ENCODE results near the gene AOX1.
"Not testable (repeated sequence)": the region's sequence is repeated elsewhere in the genome, so short reads cannot be mapped to it uniquely, and the experiment has no call there.

AOX1 gene

DNA sequence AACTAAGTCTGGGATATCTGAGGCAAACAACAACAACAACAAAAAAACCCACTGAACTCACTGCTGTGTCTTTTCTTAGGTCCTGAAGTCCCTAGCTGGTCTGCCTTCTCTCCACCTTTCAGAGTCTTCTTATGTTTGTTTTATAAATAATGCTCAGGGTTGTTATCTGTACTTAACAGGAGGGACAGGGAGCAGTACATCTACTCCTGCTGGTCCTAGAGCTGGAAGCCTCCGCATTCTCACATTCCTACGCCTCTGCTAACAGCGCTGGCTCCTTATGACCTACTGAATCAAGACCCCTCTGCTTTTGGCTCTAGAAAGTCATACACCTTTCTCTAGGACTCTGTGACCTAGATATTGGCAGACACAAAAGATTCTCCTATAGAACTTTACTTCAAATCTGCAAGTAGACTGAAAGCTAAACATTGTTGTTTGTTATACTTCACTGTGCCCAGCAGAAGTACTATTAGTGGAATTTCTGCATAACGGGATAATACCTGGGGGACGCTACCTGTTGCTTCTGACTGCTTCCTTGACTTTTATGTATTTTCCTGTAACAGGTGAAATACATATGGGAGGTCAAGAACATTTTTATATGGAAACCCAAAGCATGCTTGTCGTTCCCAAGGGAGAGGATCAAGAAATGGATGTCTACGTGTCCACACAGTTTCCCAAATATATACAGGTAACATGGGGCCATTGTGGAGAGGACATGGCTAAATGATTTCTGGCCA, 48.6 kb downstream of the AOX1 start:
- no peak overlapping the region for H3K4me3 Mint-ChIP-seq
- no peak for ATAC-seq
- no peak for DNase-seq
- H3K27ac Mint-ChIP-seq: no peak overlapping the region
- peaks cover 0 to 16% of the 10 kb centered on the region in 2 donors for H3K9me3 Mint-ChIP-seq
- H3K4me1 Mint-ChIP-seq: no peaks in the 10 kb centered on the region
- H3K27me3 Mint-ChIP-seq: peaks cover 24% of the 10 kb centered on the region

- ATAC-seq: no peak
- DNase-seq: no peak
- no peak overlapping the region for H3K27ac Mint-ChIP-seq
- no peak overlapping the region for H3K4me3 Mint-ChIP-seq
- H3K27me3 Mint-ChIP-seq: peaks cover 20% of the 10 kb centered on the region
- H3K4me1 Mint-ChIP-seq: no peaks in the 10 kb centered on the region
- H3K9me3 Mint-ChIP-seq: peaks cover 0 to 16% of the 10 kb centered on the region in 2 donors
These were observed 49.4 kb downstream of the AOX1 start for GRCh38 chr2:200635251-200635650.

DNA sequence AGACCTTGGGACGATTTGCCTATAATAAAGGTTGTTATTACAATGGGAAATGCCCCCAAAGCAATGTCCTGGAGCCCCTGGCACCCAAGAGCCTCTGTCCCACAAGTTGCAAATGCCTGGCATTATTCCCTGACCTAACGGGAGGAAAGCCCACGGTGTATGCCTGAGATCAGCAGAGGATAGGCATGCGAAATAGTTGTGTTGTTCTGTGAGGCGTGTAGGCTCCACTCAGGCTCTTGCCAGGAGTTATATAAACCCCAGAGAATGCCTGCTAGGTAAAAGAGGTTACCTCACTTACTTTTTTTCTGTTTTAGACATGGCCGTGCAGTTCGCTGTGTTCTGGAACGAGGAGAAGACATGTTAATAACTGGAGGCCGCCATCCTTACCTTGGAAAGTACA, 52.1 kb downstream of the AOX1 start:
- no peaks in the 10 kb centered on the region for H3K4me1 Mint-ChIP-seq
- H3K27ac Mint-ChIP-seq: no peak overlapping the region
- peaks cover 20% of the 10 kb centered on the region for H3K27me3 Mint-ChIP-seq
- H3K9me3 Mint-ChIP-seq: peaks cover 0 to 16% of the 10 kb centered on the region in 2 donors
- ATAC-seq (no peak), DNase-seq (no peak)
- H3K4me3 Mint-ChIP-seq: no peak overlapping the region

- H3K9me3 Mint-ChIP-seq: no peaks in the 10 kb centered on the region
- H3K27me3 Mint-ChIP-seq: peaks cover 8% of the 10 kb centered on the region
- H3K27ac Mint-ChIP-seq: no peak overlapping the region
- no peak for ATAC-seq
- H3K4me1 Mint-ChIP-seq: no peaks in the 10 kb centered on the region
- no peak for DNase-seq
- no peak overlapping the region for H3K4me3 Mint-ChIP-seq
These were observed 54.4 kb downstream of the AOX1 start for GRCh38 chr2:200640176-200640575.

- H3K4me3 Mint-ChIP-seq: no peak overlapping the region
These were observed 55.1 kb downstream of the AOX1 start for GRCh38 chr2:200640901-200641300.

DNA sequence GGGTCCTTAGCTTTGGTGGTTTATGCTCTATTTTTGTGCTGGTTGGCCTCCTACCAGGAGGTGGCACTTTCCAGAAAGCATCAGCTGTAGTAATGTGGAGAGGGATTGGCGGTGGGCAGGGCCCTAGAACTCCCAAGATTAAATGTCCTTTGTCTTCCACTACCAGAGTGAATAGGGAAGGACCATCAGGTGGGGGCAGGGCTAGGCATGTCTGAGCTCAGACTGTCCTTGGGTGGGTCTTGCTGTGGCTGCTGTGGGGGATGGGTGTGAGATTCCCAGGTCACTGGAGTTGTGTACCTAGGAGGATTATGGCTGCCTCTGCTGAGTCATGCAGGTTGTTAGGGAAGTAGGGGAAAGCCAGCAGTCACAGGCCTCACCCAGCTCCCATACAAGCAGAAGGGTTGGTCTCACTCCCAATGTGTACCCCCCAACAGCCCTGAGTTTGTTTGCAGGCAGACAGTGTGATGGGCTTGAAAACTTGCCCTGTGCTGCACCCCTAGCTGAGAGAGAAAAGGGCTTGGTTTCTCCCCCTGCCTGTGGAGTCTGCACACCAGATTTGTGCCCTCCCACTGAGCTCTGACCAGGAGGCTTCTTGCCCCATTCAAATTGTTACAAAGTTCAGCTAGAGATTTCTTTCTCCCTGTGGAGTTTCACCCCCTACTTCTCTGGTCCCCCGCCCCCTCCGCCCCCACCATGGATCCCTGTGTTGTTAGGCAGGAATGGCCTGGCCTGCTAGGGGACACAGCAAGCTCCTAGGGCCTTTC, 62.9 kb downstream of the AOX1 start:
- DNase-seq, H3K27ac Mint-ChIP-seq, H3K27me3 Mint-ChIP-seq, H3K4me1 Mint-ChIP-seq, H3K9me3 Mint-ChIP-seq, H3K4me3 Mint-ChIP-seq, ATAC-seq: not testable (repeated sequence)

More at GRCh38 chr2:200640901-200641300, 55.1 kb downstream of the AOX1 start:
- Mint-ChIP-seq H3K9me3 (no peaks in the 10 kb centered on the region), H3K4me1 (no peaks in the 10 kb centered on the region), H3K27ac (no peak overlapping the region), H3K27me3 (peaks cover under 1% of the 10 kb centered on the region)
- ATAC-seq: no peak
- DNase-seq: no peak

- H3K27me3 Mint-ChIP-seq: peaks cover 9% of the 10 kb centered on the region
- H3K4me3 Mint-ChIP-seq: no peak overlapping the region
- DNase-seq: no peak
- no peaks in the 10 kb centered on the region for H3K4me1 Mint-ChIP-seq
- H3K9me3 Mint-ChIP-seq: peaks cover 0 to 4% of the 10 kb centered on the region in 2 donors
- ATAC-seq: no peak
- peak overlapping the region; percentile 29 to 66 for H3K27ac Mint-ChIP-seq
These were observed 63.9 kb downstream of the AOX1 start for GRCh38 chr2:200649724-200650123.

DNA sequence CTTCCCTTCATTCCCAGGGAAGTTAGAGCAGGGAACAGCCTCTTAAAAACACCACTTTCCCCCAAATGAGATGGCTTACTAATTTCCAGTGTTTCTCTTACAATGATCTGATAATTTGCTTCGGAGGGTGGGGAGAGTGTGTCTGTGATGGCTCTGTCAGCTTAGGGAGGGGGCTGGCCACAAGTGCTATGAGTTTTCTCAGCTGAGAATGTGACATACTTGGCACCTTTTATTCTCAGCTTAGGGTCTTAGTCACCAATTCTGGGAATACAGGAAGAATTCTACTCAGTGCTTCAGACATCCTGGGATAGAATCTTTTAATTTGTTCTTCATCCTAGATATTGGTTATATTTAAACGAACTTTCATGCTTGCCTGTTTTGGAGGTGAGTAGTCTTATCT, 64.4 kb downstream of the AOX1 start:
- no peak overlapping the region for H3K4me3 Mint-ChIP-seq
- ATAC-seq (no peak), DNase-seq (no peak)
- H3K27ac Mint-ChIP-seq: peak overlapping the region in 1 of 2 donors; percentile 29
- peaks cover 9% of the 10 kb centered on the region for H3K27me3 Mint-ChIP-seq
- no peaks in the 10 kb centered on the region for H3K4me1 Mint-ChIP-seq
- peaks cover 0 to 4% of the 10 kb centered on the region in 2 donors for H3K9me3 Mint-ChIP-seq

DNA sequence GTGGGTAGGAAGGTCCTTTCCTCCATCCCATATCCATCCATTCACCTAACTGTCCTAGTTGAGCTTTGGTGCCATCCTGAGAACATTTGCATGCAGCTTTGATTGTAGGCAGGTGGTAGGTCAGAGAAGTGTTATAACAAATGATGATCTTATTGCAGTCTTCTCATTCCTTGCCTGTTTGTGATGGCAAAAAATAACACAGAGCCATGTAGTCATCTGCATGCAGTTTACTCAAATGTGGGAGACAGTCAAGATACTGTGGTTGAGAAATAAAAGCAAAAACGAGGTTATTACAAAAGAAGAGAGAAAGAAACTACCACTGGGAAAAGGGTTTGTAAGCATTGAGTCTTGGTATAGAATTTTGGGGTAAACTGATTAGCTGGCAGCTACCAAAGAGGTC, 66.3 kb downstream of the AOX1 start:
- Mint-ChIP-seq H3K27me3 (peaks cover 9% of the 10 kb centered on the region), H3K4me1 (no peaks in the 10 kb centered on the region), H3K4me3 (no peak overlapping the region), H3K27ac (no peak overlapping the region), H3K9me3 (no peaks in the 10 kb centered on the region)
- DNase-seq (no peak), ATAC-seq (no peak)

- Mint-ChIP-seq H3K27me3 (peaks cover 9% of the 10 kb centered on the region), H3K4me3 (no peak overlapping the region), H3K27ac (no peak overlapping the region), H3K9me3 (no peaks in the 10 kb centered on the region), H3K4me1 (no peaks in the 10 kb centered on the region)
- no peak for ATAC-seq
- DNase-seq: no peak
These were observed 67.2 kb downstream of the AOX1 start for GRCh38 chr2:200653021-200653420.

DNA sequence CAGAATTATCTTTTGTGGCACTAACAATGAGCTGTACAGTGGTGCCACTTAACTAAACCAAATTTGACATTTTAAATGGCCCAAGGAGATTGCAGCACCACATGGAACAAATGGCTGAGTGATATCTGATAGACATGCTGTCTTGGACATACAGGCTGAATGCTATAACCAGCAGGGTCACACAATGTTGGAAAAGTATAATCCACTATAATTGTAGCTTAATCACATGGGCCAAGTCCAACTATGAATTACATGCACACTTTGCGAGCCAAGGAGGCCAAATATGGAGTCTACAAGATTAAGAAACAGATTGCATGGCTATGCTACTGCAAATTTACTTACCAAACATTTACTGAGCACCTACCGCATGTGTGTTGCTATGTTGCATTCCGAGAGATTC, 69.0 kb downstream of the AOX1 start:
- DNase-seq (no peak), ATAC-seq (no peak)
- Mint-ChIP-seq H3K4me3 (no peak overlapping the region), H3K4me1 (no peaks in the 10 kb centered on the region), H3K9me3 (no peaks in the 10 kb centered on the region), H3K27me3 (peaks cover 5% of the 10 kb centered on the region), H3K27ac (no peak overlapping the region)

- no peaks in the 10 kb centered on the region for H3K4me1 Mint-ChIP-seq
- ATAC-seq (no peak), DNase-seq (no peak)
- no peak overlapping the region for H3K4me3 Mint-ChIP-seq
- no peaks in the 10 kb centered on the region for H3K9me3 Mint-ChIP-seq
- H3K27ac Mint-ChIP-seq: no peak overlapping the region
- no peaks in the 10 kb centered on the region for H3K27me3 Mint-ChIP-seq
These were observed 70.2 kb downstream of the AOX1 start for GRCh38 chr2:200655918-200656580.

GRCh38 chr2:200658278-200658864, 72.6 kb downstream of the AOX1 start:
- ATAC-seq (no peak), DNase-seq (no peak)
- Mint-ChIP-seq H3K9me3 (no peaks in the 10 kb centered on the region), H3K4me3 (no peak overlapping the region), H3K27ac (no peak overlapping the region), H3K4me1 (peaks cover 4% of the 10 kb centered on the region), H3K27me3 (peaks cover 16% of the 10 kb centered on the region)

DNA sequence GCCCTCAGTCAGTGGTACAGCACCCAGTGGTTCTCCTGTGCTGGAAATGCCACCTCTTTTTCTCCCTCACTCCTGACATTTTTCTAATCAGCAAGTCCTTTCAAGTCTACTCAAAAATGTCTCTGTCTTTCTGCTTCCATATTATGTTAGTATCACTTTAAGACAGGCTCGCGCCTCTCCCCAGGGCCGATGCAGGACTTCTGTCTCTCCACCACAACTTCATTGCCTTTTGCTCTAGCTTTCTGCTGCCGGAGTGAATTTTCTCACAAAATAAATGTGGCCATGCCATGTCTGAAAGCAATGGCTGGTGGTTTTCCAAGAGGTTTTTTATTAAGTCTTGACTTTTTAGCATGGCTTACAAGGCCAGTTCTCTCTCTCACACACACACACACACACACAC, 73.6 kb downstream of the AOX1 start:
- Mint-ChIP-seq H3K27me3 (peaks cover 16% of the 10 kb centered on the region), H3K4me3 (no peak overlapping the region), H3K4me1 (peaks cover 4% of the 10 kb centered on the region), H3K9me3 (no peaks in the 10 kb centered on the region), H3K27ac (no peak overlapping the region)
- ATAC-seq: no peak
- no peak for DNase-seq

DNA sequence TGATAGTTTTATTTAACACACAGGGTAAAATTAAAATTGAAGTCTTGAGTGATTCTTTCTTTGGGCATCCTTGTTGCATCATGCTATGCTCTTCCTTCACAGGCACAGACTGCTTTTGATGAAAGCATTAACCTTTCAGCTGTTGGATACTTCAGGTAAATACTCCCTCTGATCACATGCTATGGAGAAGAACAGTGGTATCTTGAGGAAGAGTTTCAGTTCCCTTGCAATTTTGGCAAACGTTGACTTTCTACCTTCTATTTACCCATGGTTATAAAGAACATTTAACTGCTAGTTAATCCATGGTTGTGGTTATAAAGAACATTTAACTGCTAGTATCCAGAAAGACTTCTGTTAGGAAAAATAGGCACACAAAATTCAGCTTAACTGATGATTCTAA, 75.7 kb downstream of the AOX1 start:
- no peak overlapping the region for H3K27ac Mint-ChIP-seq
- peaks cover 4% of the 10 kb centered on the region for H3K4me1 Mint-ChIP-seq
- no peak overlapping the region for H3K4me3 Mint-ChIP-seq
- no peak for ATAC-seq
- no peaks in the 10 kb centered on the region for H3K9me3 Mint-ChIP-seq
- no peak for DNase-seq
- peaks cover 16% of the 10 kb centered on the region for H3K27me3 Mint-ChIP-seq

- Mint-ChIP-seq H3K27ac (no peak overlapping the region), H3K4me3 (no peak overlapping the region), H3K9me3 (no peaks in the 10 kb centered on the region), H3K4me1 (peaks cover 14% of the 10 kb centered on the region), H3K27me3 (peaks cover 16% of the 10 kb centered on the region)
- DNase-seq: no peak
- no peak for ATAC-seq
These were observed 76.9 kb downstream of the AOX1 start for GRCh38 chr2:200662727-200663126.

All from stimulated activated naive CD8-positive, alpha-beta T cell treated with anti-CD3 and anti-CD28 coated beads, Interleukin-15, amount 100 ng/mL, for 72 hours (primary cell).